ENCODE results near the gene TOX3.

Gene TOX3

GRCh38 chr16:52562770-52563169, 15.8 kb upstream of the TOX3 start:
- TF ChIP-seq EZH2phosphoT487 (conservative IDR thresholded peaks at IDR 0.05; ENCODE audit: low read length): no peak
- Histone ChIP-seq H3K9me2 (replicated peaks; ENCODE audit: insufficient read depth, low read length) (no peaks in the 10 kb centered on the region), H3K9ac (ENCODE audit: low read length) (no peak overlapping the region), H3K9me3 (ENCODE audit: insufficient read depth, low read length) (no peaks in the 10 kb centered on the region), H4K20me1 (ENCODE audit: low read depth, low read length) (no peaks in the 10 kb centered on the region), H3K27me3 (ENCODE audit: low read length) (no peaks in the 10 kb centered on the region), H3F3A (ENCODE audit: insufficient read depth) (no peaks in the 10 kb centered on the region), H3K4me3 (ENCODE audit: insufficient read depth, low read length, poor library complexity, severe bottlenecking) (no peak overlapping the region), H3K4me2 (ENCODE audit: low read depth, low read length, poor library complexity, severe bottlenecking) (no peak overlapping the region), H3K79me2 (ENCODE audit: insufficient read depth, low read length) (no peaks in the 10 kb centered on the region), H3K27ac (ENCODE audit: low read depth, low read length) (no peak overlapping the region), H2AFZ (ENCODE audit: low read depth, low read length, severe bottlenecking) (no peak overlapping the region), H3K36me3 (ENCODE audit: low read length) (no peaks in the 10 kb centered on the region)

GRCh38 chr16:52561910-52562741, 15.2 kb upstream of the TOX3 start:
- Histone ChIP-seq H3K36me3 (ENCODE audit: low read length) (no peaks in the 10 kb centered on the region), H2AFZ (ENCODE audit: low read depth, low read length, severe bottlenecking) (no peak overlapping the region), H3K9me3 (ENCODE audit: insufficient read depth, low read length) (no peaks in the 10 kb centered on the region), H3K9ac (ENCODE audit: low read length) (no peak overlapping the region), H4K20me1 (ENCODE audit: low read depth, low read length) (no peaks in the 10 kb centered on the region), H3K4me3 (ENCODE audit: insufficient read depth, low read length, poor library complexity, severe bottlenecking) (no peak overlapping the region), H3K79me2 (ENCODE audit: insufficient read depth, low read length) (no peaks in the 10 kb centered on the region), H3K27me3 (ENCODE audit: low read length) (no peaks in the 10 kb centered on the region), H3K27ac (ENCODE audit: low read depth, low read length) (no peak overlapping the region), H3F3A (ENCODE audit: insufficient read depth) (no peaks in the 10 kb centered on the region), H3K9me2 (replicated peaks; ENCODE audit: insufficient read depth, low read length) (no peaks in the 10 kb centered on the region), H3K4me2 (ENCODE audit: low read depth, low read length, poor library complexity, severe bottlenecking) (no peak overlapping the region)
- TF ChIP-seq EZH2phosphoT487 (conservative IDR thresholded peaks at IDR 0.05; ENCODE audit: low read length): no peak
- no peak for TF ChIP-seq CTCF (IDR thresholded peaks at IDR 0.05; ENCODE audit: insufficient read depth, low read length, poor library complexity, severe bottlenecking)

GRCh38 chr16:52558448-52558847, 11.5 kb upstream of the TOX3 start:
- no peak overlapping the region for H3K9ac ChIP-seq (ENCODE audit: low read length)
- no peak overlapping the region for H3K27ac ChIP-seq (ENCODE audit: low read depth, low read length)
- H3K9me3 ChIP-seq (ENCODE audit: insufficient read depth, low read length): no peaks in the 10 kb centered on the region
- no peaks in the 10 kb centered on the region for H3K27me3 ChIP-seq (ENCODE audit: low read length)
- no peaks in the 10 kb centered on the region for H4K20me1 ChIP-seq (ENCODE audit: low read depth, low read length)
- no peak overlapping the region for H3K4me2 ChIP-seq (ENCODE audit: low read depth, low read length, poor library complexity, severe bottlenecking)
- H3K79me2 ChIP-seq (ENCODE audit: insufficient read depth, low read length): no peaks in the 10 kb centered on the region
- H3K9me2 ChIP-seq (replicated peaks; ENCODE audit: insufficient read depth, low read length): no peaks in the 10 kb centered on the region
- TF ChIP-seq EZH2phosphoT487 (conservative IDR thresholded peaks at IDR 0.05; ENCODE audit: low read length): no peak
- TF ChIP-seq CTCF (IDR thresholded peaks at IDR 0.05; ENCODE audit: insufficient read depth, low read length, poor library complexity, severe bottlenecking): no peak
- H3K36me3 ChIP-seq (ENCODE audit: low read length): no peaks in the 10 kb centered on the region
- H3F3A ChIP-seq (ENCODE audit: insufficient read depth): no peaks in the 10 kb centered on the region
- H3K4me3 ChIP-seq (ENCODE audit: insufficient read depth, low read length, poor library complexity, severe bottlenecking): no peak overlapping the region
- no peak overlapping the region for H2AFZ ChIP-seq (ENCODE audit: low read depth, low read length, severe bottlenecking)

- no peak for TF ChIP-seq CTCF (IDR thresholded peaks at IDR 0.05; ENCODE audit: insufficient read depth, low read length, poor library complexity, severe bottlenecking)
- no peak overlapping the region for H3K27ac ChIP-seq (ENCODE audit: low read depth, low read length)
- no peak overlapping the region for H3K4me2 ChIP-seq (ENCODE audit: low read depth, low read length, poor library complexity, severe bottlenecking)
Observed at GRCh38 chr16:52557236-52557635, 10.3 kb upstream of the TOX3 start.

More at GRCh38 chr16:52557236-52557635, 10.3 kb upstream of the TOX3 start:
- Histone ChIP-seq H3F3A (ENCODE audit: insufficient read depth) (no peaks in the 10 kb centered on the region), H3K36me3 (ENCODE audit: low read length) (no peaks in the 10 kb centered on the region), H3K9me2 (replicated peaks; ENCODE audit: insufficient read depth, low read length) (no peaks in the 10 kb centered on the region; the same call in 1 of the 2 replicates), H3K9me3 (ENCODE audit: insufficient read depth, low read length) (no peaks in the 10 kb centered on the region), H4K20me1 (ENCODE audit: low read depth, low read length) (no peaks in the 10 kb centered on the region), H3K9ac (ENCODE audit: low read length) (no peak overlapping the region), H3K27me3 (ENCODE audit: low read length) (no peaks in the 10 kb centered on the region), H3K79me2 (ENCODE audit: insufficient read depth, low read length) (no peaks in the 10 kb centered on the region), H2AFZ (ENCODE audit: low read depth, low read length, severe bottlenecking) (no peak overlapping the region), H3K4me3 (ENCODE audit: insufficient read depth, low read length, poor library complexity, severe bottlenecking) (no peak overlapping the region)

All from SU-DHL-6 (cell line).